ENCODE measurements around the gene CSNK2A1.
"Not testable (repeated sequence)": the region's sequence is repeated elsewhere in the genome, so short reads cannot be mapped to it uniquely, and the experiment has no call there.

CSNK2A1 gene

GRCh38 chr20:533526-533925, 10.1 kb downstream of the CSNK2A1 start:
- DNase-seq (ENCODE audit: low read depth in 2 of 2) = no peak

DNA sequence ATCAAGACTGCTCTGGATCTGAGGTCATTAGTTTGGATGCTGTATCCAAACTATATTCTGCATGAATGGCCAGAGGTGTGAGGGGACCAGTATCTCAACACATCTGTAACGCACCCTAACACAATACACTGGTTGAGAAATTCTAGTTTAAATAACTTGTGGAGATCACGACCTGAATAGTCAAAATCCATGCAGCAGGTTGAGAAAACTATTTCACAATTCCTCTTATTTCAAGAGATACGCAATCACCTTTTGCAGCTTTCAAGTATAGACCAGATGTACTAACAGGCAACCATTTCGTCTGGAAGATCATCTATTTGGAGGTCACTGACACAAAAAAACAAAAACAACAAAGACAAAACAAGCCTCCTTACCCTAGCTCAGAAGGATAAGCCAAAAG, 11.1 kb downstream of the CSNK2A1 start:
- no peak for DNase-seq (ENCODE audit: low read depth in 2 of 2)

GRCh38 chr20:531608-532007, 12.0 kb downstream of the CSNK2A1 start:
- DNase-seq (ENCODE audit: low read depth in 2 of 2) = no peak

GRCh38 chr20:530321-530720, 13.3 kb downstream of the CSNK2A1 start:
- no peak for DNase-seq (ENCODE audit: low read depth in 2 of 2)

GRCh38 chr20:528923-529604, 14.5 kb downstream of the CSNK2A1 start:
- DNase-seq (ENCODE audit: low read depth in 2 of 2) = no peak

GRCh38 chr20:527571-527886, 16.1 kb downstream of the CSNK2A1 start:
- no peak for DNase-seq (ENCODE audit: low read depth in 2 of 2)

DNA sequence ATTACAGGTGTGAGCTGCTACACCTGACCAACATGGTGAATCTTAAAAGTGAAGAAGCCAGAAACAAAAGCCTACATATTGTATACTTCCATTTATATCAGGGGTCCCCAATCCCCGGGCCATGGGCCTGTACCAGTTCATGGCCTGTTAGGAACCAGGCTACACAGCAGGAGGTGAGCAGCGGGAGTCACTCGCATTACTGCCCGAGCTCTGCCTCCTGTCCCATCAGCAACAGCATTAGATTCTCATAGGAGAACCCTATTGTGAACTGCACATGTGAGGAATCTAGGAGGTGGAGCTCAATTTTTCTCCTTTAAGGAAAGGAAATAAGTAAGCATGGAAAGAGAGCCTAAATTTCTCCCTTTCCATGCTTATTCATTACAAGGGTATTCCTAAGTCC, 21.7 kb downstream of the CSNK2A1 start:
- no peak for DNase-seq (ENCODE audit: low read depth in 2 of 2)

GRCh38 chr20:519999-520398, 23.6 kb downstream of the CSNK2A1 start:
- DNase-seq (ENCODE audit: low read depth in 2 of 2) = no peak

DNA sequence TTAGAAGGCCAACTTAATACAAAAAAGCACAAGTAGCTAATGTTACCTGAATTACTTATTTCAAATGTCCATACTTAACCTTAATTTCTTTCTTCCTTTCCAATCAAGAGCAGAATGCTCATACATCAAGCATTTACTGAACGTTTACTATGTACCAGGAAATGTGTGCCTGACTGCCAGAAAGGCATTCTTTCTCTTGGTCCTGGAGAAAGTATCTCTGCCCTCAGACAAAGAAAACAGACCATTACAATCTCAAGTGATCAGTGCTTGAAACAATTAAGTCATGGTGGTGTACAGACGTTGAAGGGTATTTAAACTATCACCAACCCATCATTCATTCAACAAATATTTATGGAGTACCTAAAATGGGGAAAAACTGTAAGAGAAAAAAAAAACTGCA, 26.4 kb downstream of the CSNK2A1 start:
- no peak for DNase-seq (ENCODE audit: low read depth in 2 of 2)

DNA sequence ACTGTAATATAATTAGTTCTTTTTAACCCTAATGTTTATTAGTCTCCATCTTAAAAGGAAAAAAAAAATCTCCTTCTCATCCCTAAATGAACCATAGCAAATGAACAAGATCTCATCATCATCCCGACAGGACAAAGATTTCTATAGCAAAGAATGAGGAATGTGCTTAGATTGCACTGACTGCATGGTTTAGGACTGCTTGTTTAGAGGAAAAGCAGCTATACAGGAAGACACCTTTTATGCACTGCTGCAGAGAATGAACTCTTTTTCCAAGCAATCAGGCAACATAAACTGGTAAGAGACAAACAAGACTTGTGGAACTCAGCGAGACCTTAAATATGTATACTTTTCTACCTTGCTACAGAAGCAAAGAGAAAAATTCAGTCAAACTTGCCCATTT, 26.8 kb downstream of the CSNK2A1 start:
- no peak for DNase-seq (ENCODE audit: low read depth in 2 of 2)

GRCh38 chr20:515696-516095, 27.9 kb downstream of the CSNK2A1 start:
- no peak for DNase-seq (ENCODE audit: low read depth in 2 of 2)

DNA sequence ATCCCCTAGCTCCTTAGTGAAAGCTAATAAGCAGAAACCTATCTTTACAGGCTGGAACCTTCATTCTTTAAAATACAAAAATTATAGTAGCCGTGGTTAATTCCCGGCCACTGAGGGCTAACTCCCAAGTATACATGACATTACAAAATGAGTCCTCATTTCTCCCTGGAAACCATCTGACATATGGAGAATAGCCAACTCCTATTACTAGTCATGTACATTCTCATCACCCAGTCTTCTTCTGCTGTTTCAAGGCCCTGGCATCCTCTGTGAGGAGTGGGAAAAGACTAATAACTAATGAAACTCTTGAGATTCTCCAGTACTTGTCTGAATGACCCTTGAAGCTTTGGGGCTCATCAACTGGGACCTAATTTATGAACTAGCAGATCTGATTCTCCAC, 30.2 kb downstream of the CSNK2A1 start:
- DNase-seq (ENCODE audit: low read depth in 2 of 2) = no peak

DNA sequence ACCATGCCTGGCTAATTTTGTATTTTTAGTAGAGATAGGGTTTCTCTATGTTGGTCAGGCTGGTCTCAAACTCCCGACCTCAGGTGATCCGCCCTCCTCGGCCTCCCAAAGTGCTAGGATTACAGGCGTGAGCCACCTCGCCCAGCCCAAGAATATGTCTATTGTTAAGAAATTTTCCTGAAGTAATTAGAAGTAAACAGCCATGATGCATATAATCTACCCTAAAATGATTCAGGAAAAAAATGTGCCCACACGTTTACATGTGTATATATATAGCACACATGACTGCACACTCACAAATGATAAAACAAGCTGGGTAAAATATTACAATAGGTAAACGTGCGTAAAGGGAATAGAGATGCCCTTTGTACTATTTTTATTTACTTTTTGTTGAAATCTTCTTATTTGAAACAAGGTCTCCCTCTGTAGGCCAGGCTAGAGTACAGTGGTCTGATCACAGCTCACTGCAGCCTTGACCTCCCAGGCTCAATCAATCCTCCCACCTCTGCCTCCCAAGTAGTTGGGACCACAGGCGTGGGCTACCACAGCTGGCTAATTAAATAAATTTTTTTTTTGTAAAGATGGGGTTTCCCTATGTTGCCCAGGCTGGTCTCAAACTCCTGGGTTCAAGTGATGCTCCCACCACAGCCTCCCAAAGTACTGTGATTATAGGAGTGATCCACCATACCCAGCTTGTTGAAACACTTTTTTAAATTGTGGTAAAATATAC, 33.1 kb downstream of the CSNK2A1 start:
- not testable (repeated sequence) for DNase-seq (ENCODE audit: low read depth in 2 of 2)

- not testable (repeated sequence) for DNase-seq (ENCODE audit: low read depth in 2 of 2)
These were observed 35.2 kb downstream of the CSNK2A1 start for GRCh38 chr20:508364-508787.

DNA sequence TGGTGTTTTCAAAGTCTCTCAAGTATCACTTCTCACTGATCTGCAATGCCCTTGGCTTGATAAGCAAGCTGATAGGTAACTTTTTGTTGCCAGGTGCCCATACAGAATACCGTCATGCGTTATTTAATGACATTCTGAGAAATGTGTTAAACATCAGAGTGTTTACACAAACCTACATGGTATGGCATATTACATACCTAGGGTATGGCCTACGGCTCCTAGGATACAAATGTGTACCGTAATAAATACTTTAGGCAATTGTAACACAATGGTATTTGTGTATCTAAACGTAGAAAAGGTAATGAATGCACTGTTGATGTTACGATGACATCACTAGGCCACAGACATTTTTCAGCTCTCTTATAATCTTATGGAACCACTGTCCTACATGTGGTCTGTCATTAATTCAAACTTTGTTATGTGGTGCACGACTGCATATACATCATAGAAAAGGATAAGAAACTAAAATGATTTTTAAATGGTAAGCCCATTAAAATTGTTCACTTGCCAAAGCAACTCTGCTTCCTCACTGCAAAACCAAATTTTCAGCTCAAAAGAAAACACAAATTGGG, 35.7 kb downstream of the CSNK2A1 start:
- DNase-seq (ENCODE audit: low read depth in 2 of 2) = no peak

DNA sequence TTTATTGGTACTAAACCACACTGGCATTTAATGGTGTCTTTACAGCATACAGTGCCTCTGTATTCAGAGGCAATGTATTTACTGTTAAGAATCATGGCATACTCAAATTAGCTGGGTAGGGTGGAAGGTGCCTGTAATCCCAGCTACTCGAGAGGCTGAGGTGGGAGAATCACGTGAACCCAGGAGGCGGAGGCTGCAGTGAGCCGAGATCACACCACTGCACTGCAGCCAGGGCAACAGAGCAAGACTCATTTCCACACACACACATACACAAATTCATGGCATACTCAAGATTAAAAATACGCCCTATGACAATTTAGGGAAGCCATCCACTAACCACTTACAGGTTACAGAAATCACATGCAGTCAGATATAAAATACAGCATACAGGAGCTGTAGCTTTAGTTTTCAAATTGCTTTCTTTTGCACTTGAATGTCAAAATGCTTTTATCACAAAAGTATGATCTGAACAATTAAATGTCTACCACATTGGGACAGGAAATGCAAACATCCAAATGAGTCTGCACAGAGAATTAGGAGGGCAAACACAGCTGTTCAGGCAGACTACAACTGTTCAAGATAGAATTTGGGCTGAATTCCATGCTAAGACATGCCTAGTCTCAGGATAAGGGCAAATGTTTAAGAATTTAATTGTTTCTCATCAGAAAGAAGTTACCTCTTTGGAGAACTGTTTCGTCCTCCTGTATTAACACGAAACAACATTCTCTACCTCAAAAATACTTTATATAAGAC, 36.4 kb downstream of the CSNK2A1 start:
- DNase-seq (ENCODE audit: low read depth in 2 of 2) = no peak

DNA sequence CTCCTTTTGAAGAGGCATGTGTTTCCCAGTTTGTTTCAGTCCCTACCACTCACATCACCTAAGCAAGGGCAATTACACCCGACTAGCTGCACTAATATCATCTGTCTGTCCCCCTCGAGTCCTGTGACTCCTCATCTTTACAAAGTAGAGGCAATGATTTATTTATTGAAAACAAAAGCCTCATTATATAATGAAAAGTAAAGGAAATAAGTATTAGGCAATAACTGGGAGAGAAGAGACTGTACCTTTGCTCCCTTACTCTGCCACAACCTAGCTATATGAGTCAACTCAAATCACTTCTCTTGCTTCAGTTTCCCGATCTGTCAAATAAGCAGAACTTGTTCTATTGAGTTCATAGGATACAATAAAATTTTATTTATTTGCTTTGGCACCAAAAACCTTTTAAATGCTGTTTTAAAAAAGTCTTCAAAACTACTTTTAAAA, 38.9 kb downstream of the CSNK2A1 start:
- DNase-seq (ENCODE audit: low read depth in 2 of 2) = no peak

GRCh38 chr20:503048-503737, 40.4 kb downstream of the CSNK2A1 start:
- DNase-seq (ENCODE audit: low read depth in 2 of 2) = no peak

- DNase-seq (ENCODE audit: low read depth in 2 of 2) = no peak
These were observed 45.6 kb downstream of the CSNK2A1 start for GRCh38 chr20:497979-498378.

DNA sequence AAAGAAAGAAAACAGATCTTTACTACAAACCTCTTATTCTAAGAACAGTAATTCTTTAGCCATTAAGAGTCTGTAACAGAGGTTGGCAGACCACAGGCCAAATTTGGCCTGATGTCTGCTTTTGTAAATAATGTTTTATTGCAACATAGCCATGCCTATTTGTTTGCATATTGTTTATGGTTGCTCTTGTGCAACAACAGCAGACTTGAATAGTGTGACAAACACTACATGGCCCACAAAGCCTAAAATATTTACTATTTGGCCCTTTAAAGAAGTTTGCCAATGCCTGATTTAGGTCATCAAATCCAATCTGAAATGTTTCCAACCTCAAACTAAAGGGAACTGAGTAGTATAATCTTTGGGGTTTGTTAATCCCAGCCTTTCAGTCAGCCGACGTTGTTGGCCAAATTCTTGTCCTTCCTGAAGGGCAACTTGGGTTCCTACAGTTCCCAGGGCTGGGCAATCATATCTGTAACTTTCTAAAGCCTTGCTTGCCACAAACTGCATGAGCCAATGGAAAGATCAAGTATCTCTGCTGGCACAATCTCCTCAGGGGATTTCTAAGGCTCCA, 47.4 kb downstream of the CSNK2A1 start:
- no peak for DNase-seq (ENCODE audit: low read depth in 2 of 2)

DNA sequence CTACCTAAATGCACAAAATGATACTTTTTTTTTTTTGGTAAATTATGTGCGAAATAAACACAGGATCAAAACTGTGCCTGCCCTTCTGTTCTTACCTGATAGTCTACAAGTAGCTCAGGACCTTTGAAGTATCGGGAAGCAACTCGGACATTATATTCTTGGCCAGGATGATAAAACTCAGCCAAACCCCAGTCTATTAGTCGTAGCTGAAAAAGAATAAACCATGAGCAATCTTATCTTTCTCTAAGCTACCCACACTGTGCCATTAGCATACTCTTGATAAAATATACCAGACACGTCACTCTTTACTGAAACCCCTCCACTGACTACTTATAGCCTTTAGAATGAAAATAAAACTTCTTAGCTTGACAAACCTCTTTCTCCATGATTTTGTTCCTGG, 51.4 kb downstream of the CSNK2A1 start:
- DNase-seq (ENCODE audit: low read depth in 2 of 2) = no peak

GRCh38 chr20:487655-488054, 55.9 kb downstream of the CSNK2A1 start:
- no peak for DNase-seq (ENCODE audit: low read depth in 2 of 2)

Data from stimulated activated CD8-positive, alpha-beta memory T cell treated with anti-CD3 and anti-CD28 coated beads, Interleukin-15, amount 100 ng/mL, for 48 hours (primary cell).